PC-3 (cell line): Measurements from ENCODE around the gene MTM1. TPM values are rescaled to one million over a fixed set of nuclear protein-coding genes. Genes with fewer than 3 reads are reported as not detected.

Experiments
- ATAC-seq: fragments of 200-7000 bp; cut with Tn5 transposase; 2 replicates; pipeline ENCODE4 v1.9.1; 2020; ENCODE audit warnings: mild to moderate bottlenecking, moderate library complexity
- BruUV-seq: library from RNA; stranded (reverse); fragments of 400-500 nt; replicated peaks from 2 replicates; lab custom pipeline; 2021; lab: Mats Ljungman, UMichigan
- CTCF ChIA-PET: fragments of 300-600 bp; sonication (Branson Sonifier 250); formaldehyde crosslinking; loops from one replicate; lab custom pipeline; 2022; ENCODE audit warnings: antibody characterized with exemption; lab: Charles Lee
- POLR2A ChIA-PET: fragments of 300-600 bp; sonication (Branson Sonifier 250); formaldehyde crosslinking; loops from one replicate; lab custom pipeline; 2022; ENCODE audit warnings: antibody characterized with exemption; ENCODE audit not compliant: unreplicated experiment; lab: Charles Lee
- DNase-seq: peaks from one replicate; pipeline ENCODE4 v3.0.0-alpha.2; 2015
- H2AFZ ChIP-seq: fragments of 300-600 bp; sonication (generic); 2 replicates; pipeline ENCODE4 v1.6.0; 2016; ENCODE audit warnings: antibody characterized with exemption, low read length
- H3F3A ChIP-seq: fragments of 300-600 bp; sonication (generic); one replicate; pipeline ENCODE4 v1.6.0; 2017; ENCODE audit warnings: antibody characterized with exemption, low read length, control low read depth, mild to moderate bottlenecking; ENCODE audit not compliant: unreplicated experiment
- H3K27ac ChIP-seq: fragments of 300-600 bp; sonication (generic); 2 replicates; pipeline ENCODE4 v1.5.1; 2016; ENCODE audit warnings: mild to moderate bottlenecking, low read length
- H3K27me3 ChIP-seq: fragments of 300-600 bp; sonication (generic); 2 replicates; pipeline ENCODE4 v1.6.1; 2016; ENCODE audit warnings: low read length, mixed read lengths
- H3K36me3 ChIP-seq: fragments of 300-600 bp; sonication (generic); 2 replicates; pipeline ENCODE4 v1.6.1; 2016; ENCODE audit warnings: low read depth, mixed run types, low read length, mixed read lengths
- H3K4me1 ChIP-seq: fragments of 300-600 bp; sonication (generic); 2 replicates; pipeline ENCODE4 v1.5.1; 2016; ENCODE audit warnings: low read length; ENCODE audit not compliant: insufficient read depth
- H3K4me2 ChIP-seq: fragments of 300-600 bp; sonication (generic); 2 replicates; pipeline ENCODE4 v1.6.0; 2016; ENCODE audit warnings: low read length
- H3K4me3 ChIP-seq: fragments of 300-600 bp; sonication (generic); 2 replicates; pipeline ENCODE4 v1.5.1; 2016; ENCODE audit warnings: mild to moderate bottlenecking, low read length, mixed read lengths
- H3K79me2 ChIP-seq: fragments of 300-600 bp; sonication (generic); 2 replicates; pipeline ENCODE4 v1.6.1; 2017; ENCODE audit warnings: low read length, mixed read lengths
- H3K9ac ChIP-seq: fragments of 300-600 bp; sonication (generic); 2 replicates; pipeline ENCODE4 v1.6.0; 2016; ENCODE audit warnings: mild to moderate bottlenecking, low read length
- H3K9me2 ChIP-seq: fragments of 300-600 bp; sonication (generic); replicated peaks from 2 replicates; pipeline ENCODE4 v1.6.1; 2016; ENCODE audit warnings: mixed run types, low read length, mixed read lengths
- H3K9me3 ChIP-seq: fragments of 300-600 bp; sonication (generic); 2 replicates; pipeline ENCODE4 v1.6.1; 2016; ENCODE audit warnings: low read length, mixed read lengths
- H4K20me1 ChIP-seq: fragments of 300-600 bp; sonication (generic); 2 replicates; pipeline ENCODE4 v1.6.1; 2016; ENCODE audit warnings: low read length, mixed read lengths
- EZH2 ChIP-seq: fragments of 300-600 bp; sonication (generic); IDR thresholded peaks from one replicate; pipeline ENCODE4 v1.6.1; 2017; ENCODE audit warnings: antibody characterized with exemption, mild to moderate bottlenecking, low read length; ENCODE audit not compliant: unreplicated experiment
- EZH2phosphoT487 ChIP-seq: fragments of 300-600 bp; sonication (generic); IDR thresholded peaks from 2 replicates; pipeline ENCODE4 v1.6.1; 2018; ENCODE audit warnings: mild to moderate bottlenecking, antibody characterized with exemption, low read length, borderline replicate concordance
- intact Hi-C: fragments of 100-400 bp; cut with micrococcal nuclease; formaldehyde crosslinking; loops from 2 replicates; pipeline ENCODE4 v1.9.0; 2023
- total RNA-seq: library from RNA; depleted of rRNA; stranded (reverse); fragments of >200 nt; gene quantifications from 2 replicates; pipeline ENCODE4 v1.2.3, GENCODE V29; 2014
- TF ChIP-seq, protein P1 (sequence below): fragments of 300-600 bp; sonication (generic); conservative IDR thresholded peaks from 2 replicates; pipeline ENCODE4 v1.5.1; 2017; ENCODE audit warnings: antibody characterized with exemption, low read depth, mild to moderate bottlenecking, low read length

Gene MTM1
- total RNA-seq, 1 experiment from 2014 or later = 13.7 TPM

DNA sequence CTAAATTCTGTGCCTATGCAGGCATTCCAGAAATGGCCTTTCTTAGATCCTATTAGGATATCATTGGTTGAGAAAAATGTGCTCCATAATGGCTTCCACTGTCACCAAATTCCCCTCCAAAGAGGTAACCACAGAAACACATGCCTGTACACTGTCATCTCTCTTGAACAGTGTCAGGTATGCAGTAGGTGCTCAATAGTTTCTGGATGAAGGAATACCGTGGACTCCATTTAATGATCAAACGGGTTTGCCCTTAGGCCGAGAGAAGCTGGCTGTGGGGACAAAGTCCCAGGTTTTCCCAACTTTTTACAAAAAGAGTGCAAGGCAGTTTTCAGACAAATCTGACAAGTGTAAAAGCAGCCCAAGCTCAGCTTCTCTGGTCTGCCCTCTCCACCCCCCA lies 16.5 kb upstream of the MTM1 start:
- no TSS peak for BruUV-seq
- Histone ChIP-seq H3K9ac (no peak overlapping the region), H2AFZ (no peak overlapping the region), H3F3A (no peaks in the 10 kb centered on the region), H3K79me2 (no peaks in the 10 kb centered on the region), H3K9me3 (no peaks in the 10 kb centered on the region), H3K4me2 (no peak overlapping the region), H3K4me1 (peaks cover 12% of the 10 kb centered on the region), H3K9me2 (no peaks in the 10 kb centered on the region), H3K27me3 (no peaks in the 10 kb centered on the region), H3K36me3 (no peaks in the 10 kb centered on the region), H3K4me3 (no peak overlapping the region), H3K27ac (no peak overlapping the region), H4K20me1 (no peaks in the 10 kb centered on the region)
- TF ChIP-seq, protein P1, sequence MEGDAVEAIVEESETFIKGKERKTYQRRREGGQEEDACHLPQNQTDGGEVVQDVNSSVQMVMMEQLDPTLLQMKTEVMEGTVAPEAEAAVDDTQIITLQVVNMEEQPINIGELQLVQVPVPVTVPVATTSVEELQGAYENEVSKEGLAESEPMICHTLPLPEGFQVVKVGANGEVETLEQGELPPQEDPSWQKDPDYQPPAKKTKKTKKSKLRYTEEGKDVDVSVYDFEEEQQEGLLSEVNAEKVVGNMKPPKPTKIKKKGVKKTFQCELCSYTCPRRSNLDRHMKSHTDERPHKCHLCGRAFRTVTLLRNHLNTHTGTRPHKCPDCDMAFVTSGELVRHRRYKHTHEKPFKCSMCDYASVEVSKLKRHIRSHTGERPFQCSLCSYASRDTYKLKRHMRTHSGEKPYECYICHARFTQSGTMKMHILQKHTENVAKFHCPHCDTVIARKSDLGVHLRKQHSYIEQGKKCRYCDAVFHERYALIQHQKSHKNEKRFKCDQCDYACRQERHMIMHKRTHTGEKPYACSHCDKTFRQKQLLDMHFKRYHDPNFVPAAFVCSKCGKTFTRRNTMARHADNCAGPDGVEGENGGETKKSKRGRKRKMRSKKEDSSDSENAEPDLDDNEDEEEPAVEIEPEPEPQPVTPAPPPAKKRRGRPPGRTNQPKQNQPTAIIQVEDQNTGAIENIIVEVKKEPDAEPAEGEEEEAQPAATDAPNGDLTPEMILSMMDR = no peak
- ChIA-PET CTCF (no interaction called here), POLR2A (no interaction called here)
- intact Hi-C loops = no loop called here
- ATAC-seq (no peak), DNase-seq (no peak)

DNA sequence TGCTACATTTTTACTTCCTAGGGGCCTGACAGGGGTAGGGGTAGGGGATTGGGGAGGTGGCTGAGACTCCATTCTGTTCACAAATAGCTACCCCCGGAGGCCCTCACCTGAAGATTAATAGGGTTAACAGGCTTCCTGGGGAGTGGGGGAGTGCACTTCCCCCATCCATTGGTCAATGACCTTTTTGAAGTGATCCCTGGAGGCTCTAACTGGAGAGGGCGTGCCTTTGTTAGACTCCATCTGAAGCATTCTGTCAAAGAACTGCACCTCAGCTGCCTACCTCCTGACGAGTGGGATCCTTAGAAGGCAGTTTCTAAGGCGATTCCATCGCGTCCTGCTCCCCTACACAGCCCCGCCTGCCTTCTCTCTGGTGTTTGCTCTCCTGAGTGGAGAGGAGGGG lies 10.0 kb upstream of the MTM1 start:
- Histone ChIP-seq H3K9ac (no peak overlapping the region), H3K9me2 (no peaks in the 10 kb centered on the region), H3K4me3 (no peak overlapping the region), H3K4me1 (no peaks in the 10 kb centered on the region), H3K36me3 (no peaks in the 10 kb centered on the region), H2AFZ (no peak overlapping the region), H3F3A (no peaks in the 10 kb centered on the region), H3K27me3 (no peaks in the 10 kb centered on the region), H3K9me3 (no peaks in the 10 kb centered on the region), H3K4me2 (no peak overlapping the region), H3K27ac (no peak overlapping the region), H3K79me2 (no peaks in the 10 kb centered on the region), H4K20me1 (no peaks in the 10 kb centered on the region)
- ChIA-PET POLR2A (no interaction called here), CTCF (no interaction called here)
- TF ChIP-seq EZH2phosphoT487 = no peak
- TF ChIP-seq, protein P1 = no peak
- no peak for TF ChIP-seq EZH2
- DNase-seq (no peak), ATAC-seq (no peak)
- intact Hi-C loops = no loop called here
- BruUV-seq = no TSS peak

DNA sequence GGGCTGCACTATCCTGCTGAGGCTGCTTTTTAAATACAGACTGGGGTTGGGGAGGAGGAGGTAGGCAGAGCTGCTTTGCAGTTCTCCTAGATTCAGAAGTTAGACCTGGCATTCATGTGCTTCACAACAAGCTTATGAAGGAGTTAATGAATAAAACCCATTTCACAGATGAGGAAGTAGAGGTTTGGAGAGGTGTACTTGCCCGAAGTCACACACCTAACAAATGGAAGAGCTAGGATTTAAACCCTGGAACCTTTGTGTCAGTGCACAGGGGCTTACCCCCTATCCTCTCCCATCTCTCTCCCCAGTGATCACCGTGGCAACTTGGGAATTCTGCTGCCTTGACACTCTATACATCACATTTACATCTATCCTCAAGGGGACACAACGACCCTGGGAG lies 3.6 kb upstream of the MTM1 start:
- Histone ChIP-seq H3K27ac (no peak overlapping the region), H3K9me3 (no peaks in the 10 kb centered on the region), H3K27me3 (no peaks in the 10 kb centered on the region), H3K79me2 (peaks cover 12% of the 10 kb centered on the region), H3K9me2 (no peaks in the 10 kb centered on the region), H3K4me1 (peaks cover 5% of the 10 kb centered on the region), H3K36me3 (no peaks in the 10 kb centered on the region), H2AFZ (no peak overlapping the region), H4K20me1 (no peaks in the 10 kb centered on the region), H3K4me3 (no peak overlapping the region), H3K4me2 (no peak overlapping the region), H3F3A (no peaks in the 10 kb centered on the region), H3K9ac (no peak overlapping the region)
- TF ChIP-seq, protein P1 = no peak
- no peak for TF ChIP-seq EZH2phosphoT487
- no peak for TF ChIP-seq EZH2
- POLR2A ChIA-PET = no interaction called here
- CTCF ChIA-PET = no interaction called here
- BruUV-seq = no TSS peak
- ATAC-seq = no peak
- no peak for DNase-seq
- intact Hi-C loops = loop anchor here (5.0 kb wide), 1 partner anchor 198 kb away; no protein-coding TSS in a partner anchor
